OCI-LY7 (cell line): Measurements from ENCODE around the gene SIL1.

Experiments used
- EZH2phosphoT487 ChIP-seq: fragments of 200-600 bp; sonication (generic); IDR thresholded peaks from 2 replicates; pipeline ENCODE4 v1.6.1; 2018; ENCODE audit warnings: low read depth, borderline replicate concordance, mild to moderate bottlenecking, mixed run types, antibody characterized with exemption, low read length, moderate library complexity, mixed read lengths
- TF ChIP-seq, protein P1 (sequence below): fragments of 200-600 bp; sonication (generic); conservative IDR thresholded peaks from 2 replicates; pipeline ENCODE4 v1.5.1; 2014; ENCODE audit warnings: mild to moderate bottlenecking, antibody characterized with exemption, low read length, moderate library complexity, mixed read lengths

DNA sequence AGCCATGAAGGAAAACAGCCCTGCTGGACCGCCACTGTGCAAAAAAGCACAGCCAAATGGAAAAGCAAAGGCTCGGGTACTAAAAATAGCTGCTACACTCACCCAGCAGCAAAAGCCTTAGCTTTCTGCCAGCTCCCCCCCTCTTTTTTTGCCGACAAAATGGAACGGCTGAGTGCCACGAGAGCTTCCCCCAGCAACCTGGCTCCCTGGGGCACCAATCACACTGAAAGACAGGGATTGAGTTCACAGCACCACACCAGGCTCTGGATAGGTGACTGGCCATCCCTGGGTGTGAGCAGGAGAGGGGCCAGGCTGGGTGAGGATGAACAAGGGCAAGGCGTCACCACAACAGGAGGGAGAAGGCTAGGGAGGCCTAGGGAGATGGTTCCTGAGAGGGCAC, 66.7 kb downstream of the SIL1 start:
- TF ChIP-seq, protein P1, sequence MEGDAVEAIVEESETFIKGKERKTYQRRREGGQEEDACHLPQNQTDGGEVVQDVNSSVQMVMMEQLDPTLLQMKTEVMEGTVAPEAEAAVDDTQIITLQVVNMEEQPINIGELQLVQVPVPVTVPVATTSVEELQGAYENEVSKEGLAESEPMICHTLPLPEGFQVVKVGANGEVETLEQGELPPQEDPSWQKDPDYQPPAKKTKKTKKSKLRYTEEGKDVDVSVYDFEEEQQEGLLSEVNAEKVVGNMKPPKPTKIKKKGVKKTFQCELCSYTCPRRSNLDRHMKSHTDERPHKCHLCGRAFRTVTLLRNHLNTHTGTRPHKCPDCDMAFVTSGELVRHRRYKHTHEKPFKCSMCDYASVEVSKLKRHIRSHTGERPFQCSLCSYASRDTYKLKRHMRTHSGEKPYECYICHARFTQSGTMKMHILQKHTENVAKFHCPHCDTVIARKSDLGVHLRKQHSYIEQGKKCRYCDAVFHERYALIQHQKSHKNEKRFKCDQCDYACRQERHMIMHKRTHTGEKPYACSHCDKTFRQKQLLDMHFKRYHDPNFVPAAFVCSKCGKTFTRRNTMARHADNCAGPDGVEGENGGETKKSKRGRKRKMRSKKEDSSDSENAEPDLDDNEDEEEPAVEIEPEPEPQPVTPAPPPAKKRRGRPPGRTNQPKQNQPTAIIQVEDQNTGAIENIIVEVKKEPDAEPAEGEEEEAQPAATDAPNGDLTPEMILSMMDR, result no peak
- no peak for TF ChIP-seq EZH2phosphoT487
